AG09309 (cell line): ENCODE measurements around the gene SH3PXD2A.
A peak's percentile ranks its signal among the peaks of the same experiment; 100 is the strongest.
"Not testable (repeated sequence)": the region's sequence is repeated elsewhere in the genome, so short reads cannot be mapped to it uniquely, and the experiment has no call there.

Experiments
- DNase-seq: peaks from one replicate; pipeline ENCODE4 v3.0.0-alpha.2; 2010; ENCODE audit warnings: low read depth
- H3K4me3 ChIP-seq: 2 replicates; pipeline ENCODE4 v1.5.1; 2011; ENCODE audit warnings: mild to moderate bottlenecking, low read depth, low read length, moderate library complexity; ENCODE audit not compliant: control insufficient read depth
- TF ChIP-seq, protein P1 (sequence below): IDR thresholded peaks from 2 replicates; pipeline ENCODE4 v1.5.1; 2011; ENCODE audit warnings: mild to moderate bottlenecking, low read depth, low read length, inconsistent platforms; ENCODE audit not compliant: insufficient read depth, control insufficient read depth; ENCODE audit errors: missing control alignments

The SH3PXD2A gene

DNA sequence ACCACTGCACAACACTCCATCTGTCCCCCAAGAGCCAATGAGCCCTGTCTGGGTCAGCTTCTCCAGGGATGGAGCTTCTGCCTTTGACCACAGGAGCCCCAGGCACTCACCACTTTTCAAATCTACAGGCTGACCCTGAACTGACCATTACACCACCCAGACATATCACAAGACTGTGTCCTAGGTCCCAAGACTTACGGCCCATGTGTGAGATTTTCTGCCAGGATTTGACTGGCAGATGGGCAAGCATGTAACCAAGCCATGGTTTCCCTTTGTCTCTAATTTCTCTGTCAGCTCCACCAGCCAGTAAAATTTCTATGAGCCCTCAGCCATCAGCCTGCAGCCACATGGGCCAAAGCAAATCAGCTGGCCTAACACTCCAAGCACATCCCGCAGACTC lies 92.5 kb downstream of the SH3PXD2A start:
- no peak for DNase-seq
- H3K4me3 ChIP-seq, result no peak overlapping the region
- TF ChIP-seq, protein P1, sequence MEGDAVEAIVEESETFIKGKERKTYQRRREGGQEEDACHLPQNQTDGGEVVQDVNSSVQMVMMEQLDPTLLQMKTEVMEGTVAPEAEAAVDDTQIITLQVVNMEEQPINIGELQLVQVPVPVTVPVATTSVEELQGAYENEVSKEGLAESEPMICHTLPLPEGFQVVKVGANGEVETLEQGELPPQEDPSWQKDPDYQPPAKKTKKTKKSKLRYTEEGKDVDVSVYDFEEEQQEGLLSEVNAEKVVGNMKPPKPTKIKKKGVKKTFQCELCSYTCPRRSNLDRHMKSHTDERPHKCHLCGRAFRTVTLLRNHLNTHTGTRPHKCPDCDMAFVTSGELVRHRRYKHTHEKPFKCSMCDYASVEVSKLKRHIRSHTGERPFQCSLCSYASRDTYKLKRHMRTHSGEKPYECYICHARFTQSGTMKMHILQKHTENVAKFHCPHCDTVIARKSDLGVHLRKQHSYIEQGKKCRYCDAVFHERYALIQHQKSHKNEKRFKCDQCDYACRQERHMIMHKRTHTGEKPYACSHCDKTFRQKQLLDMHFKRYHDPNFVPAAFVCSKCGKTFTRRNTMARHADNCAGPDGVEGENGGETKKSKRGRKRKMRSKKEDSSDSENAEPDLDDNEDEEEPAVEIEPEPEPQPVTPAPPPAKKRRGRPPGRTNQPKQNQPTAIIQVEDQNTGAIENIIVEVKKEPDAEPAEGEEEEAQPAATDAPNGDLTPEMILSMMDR, result no peak

DNA sequence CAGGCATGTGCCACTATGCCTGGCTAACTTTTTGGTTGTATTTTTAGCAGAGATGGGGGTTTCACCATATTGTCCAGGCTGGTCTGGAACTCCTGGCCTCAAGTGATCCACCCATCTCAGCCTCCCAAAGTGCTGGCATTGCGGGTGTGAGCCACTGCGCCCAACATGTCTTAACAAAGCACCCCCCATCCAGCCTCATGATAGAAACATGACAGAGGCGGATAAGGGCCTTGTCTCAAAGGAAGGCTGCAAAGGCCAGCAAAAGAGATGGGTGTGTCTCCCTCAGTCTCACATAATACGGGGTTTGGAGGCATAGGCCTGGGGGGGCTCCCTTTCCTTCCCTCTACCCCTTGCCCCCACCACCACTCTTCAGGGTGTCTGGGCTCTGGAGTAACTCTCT lies 93.2 kb downstream of the SH3PXD2A start:
- TF ChIP-seq, protein P1, result no peak
- no peak for DNase-seq
- H3K4me3 ChIP-seq, result no peak overlapping the region

DNA sequence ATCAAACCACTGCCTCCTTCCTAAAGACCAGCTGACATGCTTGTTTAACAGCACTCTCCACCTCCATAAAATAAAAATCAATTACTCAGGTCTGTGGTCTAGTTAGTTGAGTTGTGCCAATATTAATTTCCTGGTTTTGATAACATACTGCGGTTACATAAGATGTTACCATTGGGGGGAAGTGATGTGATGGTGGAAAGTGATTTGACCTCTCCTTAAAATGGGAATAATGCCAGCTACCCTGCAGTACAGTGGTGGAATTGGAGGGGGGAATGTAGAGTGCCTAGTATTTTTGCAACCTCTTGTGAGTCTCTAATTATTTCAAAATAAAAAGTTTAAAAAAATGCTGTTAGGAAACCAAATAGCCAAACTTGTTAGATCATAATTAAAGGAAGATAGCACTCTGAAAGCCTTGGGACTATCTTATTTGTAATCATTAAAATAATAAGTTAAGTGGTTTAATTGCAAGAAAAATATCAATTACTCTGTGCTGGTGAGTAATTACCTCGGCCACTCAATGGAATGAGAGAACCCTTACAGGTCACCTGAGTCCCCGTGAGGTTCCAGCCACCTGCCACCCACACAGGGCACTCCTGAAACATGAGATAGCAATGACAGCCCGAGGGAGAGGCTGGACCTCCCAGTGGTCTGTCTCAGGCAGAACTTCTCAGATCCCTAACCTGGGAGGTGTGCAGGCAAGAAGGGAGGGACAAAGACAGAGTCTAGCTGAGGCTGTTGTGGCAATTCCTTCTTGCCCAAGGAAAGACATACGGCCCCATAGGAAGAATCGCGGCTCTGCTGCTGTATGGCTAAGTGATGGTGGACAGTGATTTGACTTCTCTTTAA lies 94.1 kb downstream of the SH3PXD2A start:
- no peak for DNase-seq
- H3K4me3 ChIP-seq, result no peak overlapping the region
- TF ChIP-seq, protein P1, result no peak

DNA sequence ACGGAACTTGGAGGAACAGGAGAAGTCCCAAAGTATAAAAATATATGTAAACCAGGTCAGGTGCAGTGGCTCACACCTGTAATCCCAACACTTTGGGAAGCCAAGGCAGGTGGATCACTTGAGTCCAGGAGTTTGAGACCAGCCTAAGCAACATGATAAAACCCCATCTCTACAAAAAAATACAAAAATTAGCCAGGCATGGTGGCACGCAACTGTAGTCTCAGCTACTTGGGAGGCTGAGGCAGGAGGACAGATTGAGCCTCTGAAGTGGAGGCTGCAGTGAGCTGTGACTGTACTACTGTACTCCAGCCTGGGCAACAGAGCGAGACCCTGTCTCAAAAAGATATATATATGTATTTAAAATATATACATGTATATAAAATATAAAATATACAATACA lies 95.1 kb downstream of the SH3PXD2A start:
- DNase-seq, H3K4me3 ChIP-seq: not testable (repeated sequence)

DNA sequence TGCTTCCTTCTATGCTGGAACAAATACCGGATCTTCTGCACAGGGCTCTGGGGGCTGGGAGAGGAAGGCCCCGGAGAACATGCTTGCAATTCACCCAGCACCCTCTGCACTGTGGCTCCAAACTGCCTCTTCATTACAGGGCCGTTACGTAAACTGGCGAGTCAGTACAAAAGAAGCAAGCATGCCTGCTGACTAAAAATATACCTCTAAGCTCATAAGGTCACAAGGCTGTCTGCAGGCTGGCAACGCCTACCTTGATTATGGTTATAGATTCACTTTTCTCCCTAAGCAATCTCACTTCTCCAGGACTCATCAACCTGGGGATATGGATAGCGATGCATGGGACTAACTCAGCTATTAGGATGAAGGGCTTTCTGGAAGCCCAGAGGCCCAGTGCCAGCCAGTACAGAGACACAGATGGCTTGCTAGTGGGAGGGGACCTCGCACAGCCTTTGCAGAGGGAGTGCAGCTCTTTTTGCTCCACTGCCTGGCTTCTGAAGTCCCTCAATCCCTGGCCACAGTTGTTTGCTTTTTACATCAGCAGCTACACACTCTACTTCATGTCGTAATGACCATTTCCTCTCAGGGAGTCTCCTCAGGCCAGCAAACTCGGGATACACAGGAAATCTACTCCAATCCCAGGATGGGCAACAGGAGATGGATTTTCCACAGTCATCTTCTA lies 96.1 kb downstream of the SH3PXD2A start:
- H3K4me3 ChIP-seq, result no peak overlapping the region
- TF ChIP-seq, protein P1, result no peak
- peak; percentile 48 for DNase-seq

DNA sequence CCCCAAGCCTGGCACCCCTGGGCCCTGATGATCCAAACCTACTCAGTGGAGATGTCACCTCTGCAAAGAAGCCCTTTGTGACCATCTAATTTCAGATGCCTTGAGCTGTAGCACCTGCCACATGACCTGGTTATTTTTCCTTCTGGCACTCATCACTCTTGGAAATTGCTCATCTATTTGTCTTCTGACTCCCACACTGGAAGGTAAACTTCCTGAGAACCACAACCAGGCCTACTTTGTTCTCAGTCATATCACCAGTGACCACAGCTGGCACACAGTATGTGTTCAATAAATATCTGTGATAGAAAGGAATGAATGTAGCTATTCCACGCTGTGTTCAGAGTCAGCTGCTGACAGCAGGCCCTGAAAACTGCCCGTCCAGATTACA lies 97.1 kb downstream of the SH3PXD2A start:
- H3K4me3 ChIP-seq, result no peak overlapping the region
- TF ChIP-seq, protein P1, result no peak
- no peak for DNase-seq
